Smooth muscle cell of the pulmonary artery (primary cell): ENCODE data around the gene PLEK. TPM values are rescaled to one million over a fixed set of nuclear protein-coding genes. Genes with fewer than 3 reads are reported as not detected.

Source experiments
- total RNA-seq: library from RNA; depleted of rRNA; stranded (reverse); fragments of >200 nt; gene quantifications from 2 replicates; pipeline ENCODE4 v1.2.3, GENCODE V29; 2014

The PLEK gene
- total RNA-seq: 0.07 and 0.10 TPM in 2 replicates

GRCh38 chr2:68365087-68365486, at the start of gene PLEK:
Gene PLEK (plus strand): TSS chr2:68365282. CDS start chr2:68365352, 70 bp downstream.

GRCh38 chr2:68319398-68320117, 45.5 kb upstream of the PLEK start, which contains the start of gene CNRIP1:
Gene CNRIP1 (minus strand): TSS chr2:68319949. CDS start chr2:68319400, 549 bp downstream.

Other genes with a start within 250 kb of the PLEK start
- 10.6 and 15.0 TPM in 2 replicates for gene PNO1, start 207.4 kb upstream of the PLEK start, total RNA-seq
- 32.8 and 38.9 TPM in 2 replicates for gene PPP3R1, start 112.8 kb upstream of the PLEK start, total RNA-seq
- gene CNRIP1, start 45.3 kb upstream of the PLEK start, total RNA-seq: 20.5 and 21.6 TPM in 2 replicates
- gene FBXO48, start 102.0 kb downstream of the PLEK start, total RNA-seq: 0.26 and 0.39 TPM in 2 replicates
- gene APLF, start 102.3 kb downstream of the PLEK start, total RNA-seq: 3.5 and 5.6 TPM in 2 replicates